Measurements from ENCODE around the gene OGG1. TPM values are rescaled to one million over a fixed set of nuclear protein-coding genes. Genes with fewer than 3 reads are reported as not detected.
A peak's percentile ranks its signal among the peaks of the same experiment; 100 is the strongest.

Gene OGG1
- total RNA-seq, 1 donor from 2014 or later, result 15.3 TPM

DNA sequence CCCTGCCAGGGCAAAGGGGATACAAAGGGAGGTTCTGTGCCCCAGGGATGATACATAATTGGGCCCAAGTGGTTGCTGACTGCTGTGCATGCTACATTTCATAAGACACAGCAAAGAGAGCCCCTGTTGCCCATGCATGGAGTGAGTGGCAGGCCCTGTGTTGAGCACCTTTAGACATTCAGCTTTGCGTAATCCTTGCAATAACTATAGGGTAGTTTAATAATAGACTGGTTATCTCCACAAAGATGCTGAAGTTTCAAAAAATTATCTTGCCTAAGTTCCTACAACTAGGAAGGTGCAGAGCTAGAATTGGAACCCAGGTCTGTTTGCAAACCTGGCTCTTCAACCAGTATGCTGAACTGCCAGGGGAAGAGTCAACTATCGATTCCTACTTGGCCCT, 1.7 kb upstream of the OGG1 start:
- Histone ChIP-seq H3K4me3 (ENCODE audit: insufficient read depth, low read depth, low read length) (no peak overlapping the region), H3K4me2 (ENCODE audit: low read length) (no peak overlapping the region), H3K27me3 (ENCODE audit: insufficient read depth, low read length) (no peaks in the 10 kb centered on the region), H4K20me1 (ENCODE audit: insufficient read depth, low read length) (peaks cover 14% of the 10 kb centered on the region), H3K4me1 (ENCODE audit: insufficient read depth, low read length) (peaks cover 33% of the 10 kb centered on the region), H3K79me2 (ENCODE audit: insufficient read depth, low read length) (peaks cover 20% of the 10 kb centered on the region), H2AFZ (ENCODE audit: low read depth, low read length) (no peak overlapping the region), H3K9ac (ENCODE audit: low read length) (no peak overlapping the region), H3K36me3 (ENCODE audit: insufficient read depth, low read length) (peaks cover 39% of the 10 kb centered on the region), H3K9me3 (ENCODE audit: insufficient read depth, low read depth, low read length) (no peaks in the 10 kb centered on the region), H3K27ac (ENCODE audit: low read depth, low read length) (no peak overlapping the region)
- FAIRE-seq (no peak), DNase-seq (ENCODE audit: low read depth) (no peak)
- Mint-ChIP-seq H3K4me3 (ENCODE audit: unreplicated experiment) (no peak overlapping the region), H3K9me3 (ENCODE audit: unreplicated experiment) (no peaks in the 10 kb centered on the region), H3K4me1 (ENCODE audit: low read depth, unreplicated experiment) (peaks cover 28% of the 10 kb centered on the region), H3K27me3 (ENCODE audit: low read depth, unreplicated experiment) (no peaks in the 10 kb centered on the region), H3K27ac (ENCODE audit: unreplicated experiment) (no peak overlapping the region), H3K36me3 (ENCODE audit: low read depth, unreplicated experiment) (peaks cover 30% of the 10 kb centered on the region)
- TF ChIP-seq CTCF (IDR thresholded peaks at IDR 0.05; ENCODE audit: insufficient read depth, low read depth, low read length), result no peak
- TF ChIP-seq EZH2 (IDR thresholded peaks at IDR 0.05; ENCODE audit: insufficient read depth, low read length), result no peak

DNA sequence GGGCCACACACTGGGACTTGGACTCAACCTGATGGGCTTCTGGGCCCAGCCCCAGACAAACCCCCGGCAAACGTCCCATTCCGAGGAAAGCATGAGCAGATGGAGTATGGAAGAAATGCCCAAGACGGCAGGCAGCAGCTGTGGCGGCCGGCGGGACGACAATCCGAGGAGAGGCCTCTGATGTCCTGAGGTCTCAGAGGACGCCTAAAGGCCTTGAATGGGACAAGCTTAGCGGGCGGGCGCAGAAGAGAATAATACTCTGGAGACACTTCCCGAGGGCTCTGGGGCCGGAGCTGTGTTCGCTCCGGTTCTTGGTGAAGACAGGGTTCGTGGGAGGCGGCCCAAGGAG, 482 bp upstream of the OGG1 start:
- no peak for FAIRE-seq
- Histone ChIP-seq H3K27ac (ENCODE audit: low read depth, low read length) (peak overlapping the region; percentile 83), H2AFZ (ENCODE audit: low read depth, low read length) (peak overlapping the region; percentile 50), H3K79me2 (ENCODE audit: insufficient read depth, low read length) (peaks cover 20% of the 10 kb centered on the region), H3K4me2 (ENCODE audit: low read length) (peak overlapping the region; percentile 90), H3K9me3 (ENCODE audit: insufficient read depth, low read depth, low read length) (no peaks in the 10 kb centered on the region), H3K36me3 (ENCODE audit: insufficient read depth, low read length) (peaks cover 31% of the 10 kb centered on the region), H4K20me1 (ENCODE audit: insufficient read depth, low read length) (peaks cover 14% of the 10 kb centered on the region), H3K4me3 (ENCODE audit: insufficient read depth, low read depth, low read length) (peak overlapping the region; percentile 78), H3K4me1 (ENCODE audit: insufficient read depth, low read length) (peaks cover 33% of the 10 kb centered on the region), H3K27me3 (ENCODE audit: insufficient read depth, low read length) (no peaks in the 10 kb centered on the region), H3K9ac (ENCODE audit: low read length) (peak overlapping the region; percentile 79)
- Mint-ChIP-seq H3K4me3 (ENCODE audit: unreplicated experiment) (peak overlapping the region; percentile 90), H3K27ac (ENCODE audit: unreplicated experiment) (peak overlapping the region; percentile 96), H3K27me3 (ENCODE audit: low read depth, unreplicated experiment) (no peaks in the 10 kb centered on the region), H3K4me1 (ENCODE audit: low read depth, unreplicated experiment) (peaks cover 28% of the 10 kb centered on the region), H3K9me3 (ENCODE audit: unreplicated experiment) (no peaks in the 10 kb centered on the region), H3K36me3 (ENCODE audit: low read depth, unreplicated experiment) (peaks cover 30% of the 10 kb centered on the region)
- no peak for TF ChIP-seq CTCF (IDR thresholded peaks at IDR 0.05; ENCODE audit: insufficient read depth, low read depth, low read length)
- no peak for TF ChIP-seq EZH2 (IDR thresholded peaks at IDR 0.05; ENCODE audit: insufficient read depth, low read length)
- no peak for DNase-seq (ENCODE audit: low read depth)

DNA sequence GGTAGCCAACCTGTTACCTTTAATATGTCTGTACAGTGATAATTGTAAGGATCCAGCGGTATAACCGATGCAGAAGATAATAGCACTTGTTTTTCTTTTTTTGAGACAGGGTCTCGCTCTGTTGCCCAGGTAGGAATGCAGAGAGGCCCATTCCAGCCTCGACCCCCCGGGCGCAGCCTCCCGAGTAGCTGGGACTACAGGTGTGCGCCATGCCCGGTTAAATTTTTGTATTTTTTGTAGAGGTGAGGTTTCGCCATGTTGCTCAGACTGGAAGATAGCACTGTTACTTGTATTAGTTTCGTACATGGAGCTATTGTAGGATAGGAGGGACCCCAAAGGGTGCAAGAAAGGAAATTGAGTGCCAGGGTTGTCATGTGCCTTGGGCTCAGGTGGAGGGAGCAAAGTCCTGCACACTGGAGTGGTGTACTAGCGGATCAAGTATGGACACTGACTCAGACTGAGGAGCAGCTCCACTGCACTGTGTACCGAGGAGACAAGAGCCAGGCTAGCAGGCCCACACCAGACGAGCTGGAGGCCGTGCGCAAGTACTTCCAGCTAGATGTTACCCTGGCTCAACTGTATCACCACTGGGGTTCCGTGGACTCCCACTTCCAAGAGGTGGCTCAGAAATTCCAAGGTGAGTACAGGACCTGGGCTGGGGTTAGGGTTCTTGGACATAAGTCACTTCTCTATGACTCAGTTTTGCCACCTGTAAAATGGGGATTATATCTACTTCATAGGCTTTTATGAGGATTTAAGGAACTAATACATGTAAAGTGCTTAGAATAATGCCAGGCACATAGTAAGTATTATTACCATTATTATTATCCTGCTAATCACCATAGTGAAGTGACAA, 1.0 kb downstream of the OGG1 start:
- peak overlapping the region; percentile 90 for H3K4me3 Mint-ChIP-seq (ENCODE audit: unreplicated experiment)
- Histone ChIP-seq H4K20me1 (ENCODE audit: insufficient read depth, low read length) (peaks cover 12% of the 10 kb centered on the region), H3K27ac (ENCODE audit: low read depth, low read length) (peak overlapping the region; percentile 45), H3K9me3 (ENCODE audit: insufficient read depth, low read depth, low read length) (no peaks in the 10 kb centered on the region), H2AFZ (ENCODE audit: low read depth, low read length) (peak overlapping the region; percentile 68), H3K4me3 (ENCODE audit: insufficient read depth, low read depth, low read length) (peak overlapping the region; percentile 78), H3K27me3 (ENCODE audit: insufficient read depth, low read length) (no peaks in the 10 kb centered on the region), H3K79me2 (ENCODE audit: insufficient read depth, low read length) (peaks cover 20% of the 10 kb centered on the region), H3K9ac (ENCODE audit: low read length) (peak overlapping the region; percentile 79), H3K4me2 (ENCODE audit: low read length) (peak overlapping the region; percentile 90), H3K36me3 (ENCODE audit: insufficient read depth, low read length) (peaks cover 19% of the 10 kb centered on the region), H3K4me1 (ENCODE audit: insufficient read depth, low read length) (peaks cover 36% of the 10 kb centered on the region)
- DNase-seq (ENCODE audit: low read depth) (peak; percentile 24), FAIRE-seq (no peak)
- H3K4me1 Mint-ChIP-seq (ENCODE audit: low read depth, unreplicated experiment), result peaks cover 34% of the 10 kb centered on the region
- H3K27ac Mint-ChIP-seq (ENCODE audit: unreplicated experiment), result peak overlapping the region; percentile 96
- no peaks in the 10 kb centered on the region for H3K9me3 Mint-ChIP-seq (ENCODE audit: unreplicated experiment)
- H3K27me3 Mint-ChIP-seq (ENCODE audit: low read depth, unreplicated experiment), result no peaks in the 10 kb centered on the region
- no peak for TF ChIP-seq EZH2 (IDR thresholded peaks at IDR 0.05; ENCODE audit: insufficient read depth, low read length)
- peaks cover 24% of the 10 kb centered on the region for H3K36me3 Mint-ChIP-seq (ENCODE audit: low read depth, unreplicated experiment)

Measured in astrocyte (in vitro differentiated cells and primary cell).